H9 (cell line): ENCODE data around the gene SLC26A2. TPM values are rescaled to one million over a fixed set of nuclear protein-coding genes. Genes with fewer than 3 reads are reported as not detected.

Source experiments
- DNase-seq: peaks from one replicate; pipeline ENCODE4 v3.0.0-alpha.2; 2017
- H2AFZ ChIP-seq: one replicate; pipeline ENCODE4 v1.6.1; 2013; ENCODE audit warnings: mild to moderate bottlenecking, low read length, control low read depth, moderate library complexity
- H2AK5ac ChIP-seq: 2 replicates; pipeline ENCODE4 v1.6.1; 2013; ENCODE audit warnings: low read length, control low read depth, mixed read lengths; ENCODE audit not compliant: insufficient read length
- H2BK120ac ChIP-seq: one replicate; pipeline ENCODE4 v1.6.1; 2013; ENCODE audit warnings: low read depth, mild to moderate bottlenecking, low read length, control low read depth, inconsistent platforms; ENCODE audit not compliant: poor library complexity, severe bottlenecking
- H2BK12ac ChIP-seq: 2 replicates; pipeline ENCODE4 v1.6.1; 2013; ENCODE audit warnings: low read length, control low read depth, mixed read lengths, low read depth; ENCODE audit not compliant: insufficient read length
- H2BK15ac ChIP-seq: 2 replicates; pipeline ENCODE4 v1.6.1; 2013; ENCODE audit warnings: low read depth, low read length, control low read depth
- H2BK20ac ChIP-seq: one replicate; pipeline ENCODE4 v1.6.1; 2013; ENCODE audit warnings: low read depth, mild to moderate bottlenecking, low read length, control low read depth, inconsistent platforms; ENCODE audit not compliant: poor library complexity, severe bottlenecking
- H2BK5ac ChIP-seq: 2 replicates; pipeline ENCODE4 v1.6.1; 2013; ENCODE audit warnings: low read length, control low read depth, mixed read lengths; ENCODE audit not compliant: insufficient read length
- H3K14ac ChIP-seq: 2 replicates; pipeline ENCODE4 v1.6.1; 2013; ENCODE audit warnings: low read length, control low read depth; ENCODE audit not compliant: insufficient read depth
- H3K18ac ChIP-seq: 2 replicates; pipeline ENCODE4 v1.6.1; 2013; ENCODE audit warnings: low read depth, mild to moderate bottlenecking, mixed read lengths, low read length, control low read depth; ENCODE audit not compliant: insufficient read length
- H3K23ac ChIP-seq: 2 replicates; pipeline ENCODE4 v1.6.1; 2013; ENCODE audit warnings: low read length, control low read depth, mixed read lengths, low read depth; ENCODE audit not compliant: insufficient read length
- H3K23me2 ChIP-seq: 2 replicates; pipeline ENCODE4 v1.6.1; 2013; ENCODE audit warnings: low read depth, mild to moderate bottlenecking, mixed read lengths, low read length, control low read depth; ENCODE audit not compliant: insufficient read length, poor library complexity, severe bottlenecking
- H3K27ac ChIP-seq: 2 replicates; pipeline ENCODE4 v1.5.1; 2013; ENCODE audit warnings: low read length, control low read depth, mixed read lengths, low read depth; ENCODE audit not compliant: insufficient read length
- H3K27me3 ChIP-seq: 2 replicates; pipeline ENCODE4 v1.6.1; 2013; ENCODE audit warnings: low read length, control low read depth, inconsistent platforms; ENCODE audit not compliant: insufficient read depth
- H3K4ac ChIP-seq: 2 replicates; pipeline ENCODE4 v1.6.1; 2013; ENCODE audit warnings: low read depth, mild to moderate bottlenecking, control low read depth, inconsistent platforms, low read length, moderate library complexity
- H3K4me1 ChIP-seq: 2 replicates; pipeline ENCODE4 v1.6.1; 2013; ENCODE audit warnings: low read length, control low read depth, inconsistent platforms; ENCODE audit not compliant: insufficient read depth
- H3K4me2 ChIP-seq: 2 replicates; pipeline ENCODE4 v1.6.1; 2013; ENCODE audit warnings: low read length, control low read depth, mixed read lengths; ENCODE audit not compliant: insufficient read length, insufficient read depth
- H3K56ac ChIP-seq: 2 replicates; pipeline ENCODE4 v1.6.1; 2013; ENCODE audit warnings: low read depth, mild to moderate bottlenecking, mixed read lengths, low read length, control low read depth; ENCODE audit not compliant: insufficient read length
- H3K79me1 ChIP-seq: 2 replicates; pipeline ENCODE4 v1.6.1; 2013; ENCODE audit warnings: low read depth, mild to moderate bottlenecking, moderate library complexity, low read length, control low read depth, inconsistent platforms; ENCODE audit not compliant: insufficient read depth, poor library complexity, severe bottlenecking
- H3K79me2 ChIP-seq: 2 replicates; pipeline ENCODE4 v1.6.1; 2013; ENCODE audit warnings: low read length, control low read depth, inconsistent platforms; ENCODE audit not compliant: insufficient read depth
- H3K9ac ChIP-seq: 2 replicates; pipeline ENCODE4 v1.6.1; 2013; ENCODE audit warnings: low read length, control low read depth, mixed read lengths; ENCODE audit not compliant: insufficient read length; ENCODE audit errors: extremely low read depth
- H3K9me3 ChIP-seq: one replicate; pipeline ENCODE4 v1.6.1; 2013; ENCODE audit warnings: low read depth, low read length, inconsistent platforms; ENCODE audit not compliant: control insufficient read depth
- H3T11ph ChIP-seq: one replicate; pipeline ENCODE4 v1.6.1; 2013; ENCODE audit warnings: mild to moderate bottlenecking, low read length, control low read depth, inconsistent platforms
- H4K20me1 ChIP-seq: one replicate; pipeline ENCODE4 v1.6.1; 2013; ENCODE audit not compliant: control insufficient read depth, insufficient read length, insufficient read depth
- H4K5ac ChIP-seq: 2 replicates; pipeline ENCODE4 v1.6.1; 2013; ENCODE audit warnings: low read depth, mild to moderate bottlenecking, mixed read lengths, low read length, control low read depth; ENCODE audit not compliant: insufficient read length
- H4K8ac ChIP-seq: replicated peaks from 2 replicates; pipeline ENCODE4 v1.6.1; 2013; ENCODE audit warnings: low read length, control low read depth, mixed read lengths, low read depth; ENCODE audit not compliant: insufficient read length
- H4K91ac ChIP-seq: 2 replicates; pipeline ENCODE4 v1.6.1; 2013; ENCODE audit warnings: low read depth, mild to moderate bottlenecking, moderate library complexity, mixed read lengths, low read length, control low read depth; ENCODE audit not compliant: insufficient read length
- H3K27ac Mint-ChIP-seq, 3 experiments: 2 replicates in 2 of 3; 3 replicates in 1 of 3; pipeline ENCODE4 v1.8.0; 2020 to 2021; ENCODE audit warnings: mixed read lengths in 3 of 3, mild to moderate bottlenecking in 1 of 3, moderate library complexity in 1 of 3
- H3K27me3 Mint-ChIP-seq: 2 replicates; pipeline ENCODE4 v1.8.0; 2021; ENCODE audit warnings: low read depth, mild to moderate bottlenecking, moderate library complexity, mixed read lengths
- H3K36me3 Mint-ChIP-seq, 3 experiments: 2 replicates in 2 of 3; 3 replicates in 1 of 3; pipeline ENCODE4 v1.8.0; 2020 to 2021; ENCODE audit warnings: low read depth in 3 of 3, mixed read lengths in 3 of 3; ENCODE audit not compliant: insufficient read depth in 1 of 3
- H3K4me1 Mint-ChIP-seq, 2 experiments: 2 replicates each; pipeline ENCODE4 v1.8.0; 2020; ENCODE audit warnings: mixed read lengths in 2 of 2
- H3K4me3 Mint-ChIP-seq, 2 experiments: 2 replicates in 1 of 2; 3 replicates in 1 of 2; pipeline ENCODE4 v1.8.0; 2020 to 2021; ENCODE audit warnings: mild to moderate bottlenecking in 2 of 2, mixed read lengths in 2 of 2, moderate library complexity in 1 of 2
- H3K9me3 Mint-ChIP-seq, 2 experiments: 2 replicates in 1 of 2; 3 replicates in 1 of 2; pipeline ENCODE4 v1.8.0; 2020; ENCODE audit warnings: mild to moderate bottlenecking in 2 of 2, mixed read lengths in 2 of 2, moderate library complexity in 1 of 2
- CTCF ChIP-seq: fragments of 200-600 bp; sonication (generic); conservative IDR thresholded peaks from 3 replicates; pipeline ENCODE4 v1.8.0; 2021; ENCODE audit warnings: antibody characterized with exemption, mild to moderate bottlenecking
- total RNA-seq: library from RNA; stranded (reverse); gene quantifications from 2 replicates; pipeline ENCODE4 v1.2.1, GENCODE V29; 2021

The SLC26A2 gene
- total RNA-seq, 1 experiment from 2014 or later = 5.9 TPM

- H3K56ac ChIP-seq = no peak overlapping the region
- no peak overlapping the region for H2AK5ac ChIP-seq
- no peak overlapping the region for H3K27ac ChIP-seq
- H3K4me1 ChIP-seq = no peaks in the 10 kb centered on the region
- H2BK20ac ChIP-seq = no peak overlapping the region
- no peak overlapping the region for H3K18ac ChIP-seq
- no peaks in the 10 kb centered on the region for H3K9me3 Mint-ChIP-seq
- H3K4me2 ChIP-seq = no peak overlapping the region
- H3K14ac ChIP-seq = no peak overlapping the region
- no peak overlapping the region for H4K91ac ChIP-seq
- DNase-seq = no peak
- no peak for TF ChIP-seq CTCF
- no peak overlapping the region for H3T11ph ChIP-seq
- H4K20me1 ChIP-seq = no peaks in the 10 kb centered on the region
- peaks cover 0 to 8% of the 10 kb centered on the region in 2 experiments; a peak in 2 of 4 replicates for H3K4me1 Mint-ChIP-seq
- no peaks in the 10 kb centered on the region for H3K27me3 ChIP-seq
- H3K4ac ChIP-seq = no peak overlapping the region
- H3K9me3 ChIP-seq = no peaks in the 10 kb centered on the region
- no peak overlapping the region for H3K23ac ChIP-seq
- H3K79me1 ChIP-seq = no peaks in the 10 kb centered on the region
- H2BK5ac ChIP-seq = no peak overlapping the region
- H3K36me3 Mint-ChIP-seq = peaks cover 0 to 5% (median 0%) of the 10 kb centered on the region in 3 experiments; a peak in 3 of 7 replicates
- no peak overlapping the region for H3K9ac ChIP-seq
- H2BK15ac ChIP-seq = no peak overlapping the region
- H4K8ac ChIP-seq = no peak overlapping the region
- H4K5ac ChIP-seq = no peak overlapping the region
- H3K4me3 Mint-ChIP-seq = no peak overlapping the region
- H3K27me3 Mint-ChIP-seq = no peaks in the 10 kb centered on the region
- no peak overlapping the region for H2BK12ac ChIP-seq
- no peaks in the 10 kb centered on the region for H3K23me2 ChIP-seq
- no peak overlapping the region for H3K27ac Mint-ChIP-seq
- no peak overlapping the region for H2BK120ac ChIP-seq
- no peaks in the 10 kb centered on the region for H3K79me2 ChIP-seq
- H2AFZ ChIP-seq = no peak overlapping the region
Measured at GRCh38 chr5:149982505-149982904, 21.9 kb downstream of the SLC26A2 start.
